GM19372 (cell line): Measurements from ENCODE around the gene SLC4A11.

Experiments used
- ATAC-seq: cut with Tn5 transposase; IDR thresholded peaks from one replicate; pipeline ENCODE4 v1.9.1; 2021; ENCODE audit warnings: mild to moderate bottlenecking, low read depth, moderate library complexity; ENCODE audit not compliant: unreplicated experiment

SLC4A11 gene

DNA sequence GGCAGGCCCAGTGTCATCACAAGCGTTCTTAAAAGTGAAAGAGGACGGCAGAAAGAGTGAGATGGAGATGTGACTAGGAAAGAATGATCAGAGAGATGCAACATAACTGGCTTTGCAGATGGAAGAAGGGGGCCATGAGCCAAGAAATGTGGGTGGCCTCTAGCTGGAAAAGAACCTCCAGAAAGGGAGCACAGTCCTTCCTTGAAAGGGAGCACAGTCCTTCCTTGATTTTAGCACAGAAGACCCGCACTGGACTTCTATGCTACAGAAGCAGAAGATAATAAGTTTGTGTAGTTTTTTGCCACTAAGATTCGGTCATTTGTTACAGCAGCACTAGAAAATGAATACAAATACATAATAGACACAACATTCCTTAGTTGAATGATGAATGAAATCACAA is 58.7 kb downstream of the SLC4A11 start:
- no peak for ATAC-seq

DNA sequence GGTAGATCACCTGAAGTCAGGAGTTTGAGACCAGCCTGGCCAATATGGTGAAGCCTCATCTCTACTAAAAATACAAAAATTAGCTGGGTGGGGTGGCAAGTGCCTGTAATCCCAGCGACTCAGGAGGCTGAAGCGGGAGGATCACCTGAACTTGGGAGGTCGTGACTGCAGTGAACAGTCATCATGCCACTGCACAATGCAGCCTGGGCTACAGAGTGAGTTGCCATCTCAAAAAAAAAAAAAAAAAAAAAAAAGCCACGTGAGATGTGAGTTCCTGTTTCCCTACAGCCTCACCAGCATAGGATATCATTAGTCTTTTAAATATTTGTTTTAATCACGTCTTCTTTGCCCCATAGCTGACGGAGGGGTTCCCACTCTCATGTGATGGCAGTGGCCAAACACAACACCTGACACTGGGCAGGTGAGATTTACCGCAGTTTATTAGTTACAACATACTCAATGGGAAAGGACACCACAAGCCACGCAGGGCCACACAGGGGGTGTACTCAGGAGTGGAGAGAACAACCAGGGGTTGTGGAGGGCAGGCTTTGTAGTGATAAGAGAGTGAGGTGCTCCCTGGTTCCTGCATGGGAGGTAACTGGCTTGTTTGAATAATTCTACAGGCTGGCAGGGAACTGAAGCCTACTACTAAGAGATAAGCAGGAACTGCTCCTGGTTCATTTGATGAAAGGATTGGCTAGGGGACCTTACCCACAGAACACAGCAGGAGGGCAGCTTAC is 61.1 kb downstream of the SLC4A11 start:
- no peak for ATAC-seq
